Psoas muscle (tissue), 8 donors: Measurements from ENCODE around the gene RPL6. TPM values are rescaled to one million over a fixed set of nuclear protein-coding genes. Genes with fewer than 3 reads are reported as not detected.
"Not testable (repeated sequence)": the region's sequence is repeated elsewhere in the genome, so short reads cannot be mapped to it uniquely, and the experiment has no call there.

Experiments
- ATAC-seq, 4 donors: fragments of 200-7000 bp; cut with Tn5 transposase; one replicate each; pipeline ENCODE4 v1.9.1; 2020; ENCODE audit warnings: moderate library complexity in 3 of 4, mild to moderate bottlenecking in 2 of 4
- DNase-seq, 2 donors: peaks; one replicate each; pipeline ENCODE4 v3.0.0-alpha.2; 2020
- H3K27ac ChIP-seq: fragments of 200-600 bp; one replicate; pipeline ENCODE4 v1.8.0; 2022
- H3K27me3 ChIP-seq, 3 donors: fragments of 200-600 bp in 1 of 3; one replicate each; pipeline versions ENCODE4 v1.6.1 to v1.8.0; 2013 to 2022; ENCODE audit warnings: low read length in 2 of 3, mild to moderate bottlenecking in 2 of 3, moderate library complexity in 1 of 3; ENCODE audit not compliant: insufficient read depth in 3 of 3
- H3K36me3 ChIP-seq, 2 donors: fragments of 200-600 bp in 1 of 2; one replicate each; pipeline versions ENCODE4 v1.6.1 to v1.8.0; 2013 to 2022; ENCODE audit warnings: low read depth in 1 of 2, mild to moderate bottlenecking in 1 of 2, moderate library complexity in 1 of 2; ENCODE audit not compliant: insufficient read depth in 1 of 2
- H3K4me1 ChIP-seq: fragments of 200-600 bp; one replicate; pipeline ENCODE4 v1.8.0; 2022
- H3K4me3 ChIP-seq: fragments of 200-600 bp; one replicate; pipeline ENCODE4 v1.8.0; 2022; ENCODE audit warnings: mild to moderate bottlenecking
- H3K9me3 ChIP-seq: fragments of 200-600 bp; one replicate; pipeline ENCODE4 v1.8.0; 2022
- CTCF ChIP-seq: fragments of 200-600 bp; IDR thresholded peaks from one replicate; pipeline ENCODE4 v1.8.0; 2022; ENCODE audit warnings: antibody characterized with exemption
- WGBS, 3 donors: extraction: QIAGEN DNeasy Blood & Tissue Kit; methylation state at CpG; one replicate each; pipeline versions ENCODE4 v1.1.6 to v1.1.7; 2013; 5-methylcytosine and 5-hydroxymethylcytosine counted together
- intact Hi-C, 2 donors: fragments of 100-400 bp; cut with DNase I; formaldehyde crosslinking; loops; one replicate each; pipeline versions ENCODE4 v1.11.0 to v1.14.2; 2022
- long read RNA-seq, 2 donors: library from polyadenylated mRNA; unstranded; transcript quantifications; one replicate each; pipeline ENCODE4 v2.0.0, GENCODE V29; 2021
- polyA plus RNA-seq, 3 donors: library from polyadenylated mRNA; stranded (reverse); fragments of 200-250 nt; gene quantifications; one replicate each; pipeline ENCODE4 v1.2.3, GENCODE V29; 2013
- total RNA-seq, 4 donors: library from RNA; stranded (reverse); fragmentation: NEBNext Ultra II Directional in 2 of 4; extraction: Animal tissue kit (Norgen Biotek cat#: 25700) in 2 of 4; gene quantifications; one replicate each; pipeline versions ENCODE4 v1.2.1 to v1.2.4, GENCODE V29; 2021 to 2023
- donor health status: healthy with polysubstance abuse.
- donor health status: DM: no; HTN: no; CAD: no; lungs with moderate emphysema.
- donor health status: Bipolar disorder and iron deficiency.
- donor health status: healthy.
- donor health status: DM: yes; HTN: yes; CAD: no.
- donor health status: DM: no; HTN: no; CAD: no.
- donor health status: DM: no; HTN: no; CAD: no.
- donor health status: DM: yes; HTN: yes; CAD: no.

The RPL6 gene
- total RNA-seq (100 to 1,000 TPM; 743 to 889 (median 828) TPM), polyA plus RNA-seq (1,000 to 10,000 TPM; 1,575 to 1,983 (median 1,717) TPM)
- long read RNA-seq, donor 1, transcript RPL6-201 (7 exons, 947 nt), result major isoform, 186 of 264 reads
- long read RNA-seq, donor 1, partial matches to known transcripts, result 71 of 264 reads
- long read RNA-seq, donor 1, other reads (novel, unspliced or antisense), result 3 of 264 reads
- long read RNA-seq, donor 2, transcript RPL6-201 (7 exons, 947 nt), result major isoform, 43 of 66 reads
- long read RNA-seq, donor 2, transcript RPL6-202 (7 exons, 1,074 nt), result minor isoform, 7 of 66 reads
- long read RNA-seq, donor 2, partial matches to known transcripts, result 9 of 66 reads
- long read RNA-seq, donor 2, other reads (novel, unspliced or antisense), result 7 of 66 reads

- Histone ChIP-seq H3K36me3 (peaks cover 15 to 43% of the 10 kb centered on the region in 2 donors), H3K4me3 (peak within 1 kb of the TSS; percentile 79), H3K4me1 (peaks cover 13% of the 10 kb centered on the region), H3K9me3 (no peaks in the 10 kb centered on the region), H3K27me3 (no peaks in the 10 kb centered on the region), H3K27ac (peak within 1 kb of the TSS; percentile 90)
- peak; percentile 67 to 79 for DNase-seq
- WGBS, 3 donors, result 9 to 11% (median 10%) methylated on average over 46 of the region's 46 CpGs
- ATAC-seq, result peak; percentile 93 to 96 (median 94)
- intact Hi-C loops, result no loop called here
- no peak for TF ChIP-seq CTCF
Measured at GRCh38 chr12:112409064-112409905, at the start of gene RPL6. TSS of gene RPL6 (minus strand) at chr12:112409605. CDS start at chr12:112408656, 949 bp downstream.

DNA sequence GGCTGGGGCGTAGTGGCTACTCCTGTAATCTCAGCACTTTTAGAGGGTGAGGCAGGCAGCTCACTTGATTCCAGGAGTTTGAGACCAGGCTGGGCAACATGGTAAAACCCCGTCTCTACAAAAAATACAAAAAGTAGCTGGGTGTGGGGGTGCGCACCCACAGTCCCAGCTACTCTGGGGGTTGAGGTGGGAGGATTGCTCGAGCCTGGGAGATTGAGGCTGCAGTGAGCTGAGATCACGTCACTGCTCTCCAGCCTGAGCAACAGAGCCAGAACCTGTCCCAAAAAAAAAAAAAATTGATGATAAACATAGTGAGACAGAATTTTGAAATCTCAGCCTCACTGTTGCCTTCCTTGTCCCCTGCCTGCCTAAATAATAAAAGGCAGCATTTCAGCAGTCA is 49.3 kb upstream of the RPL6 start:
- intact Hi-C loops, result no loop called here
- Histone ChIP-seq H3K27me3 (no peaks in the 10 kb centered on the region), H3K36me3 (peaks cover 4 to 81% of the 10 kb centered on the region in 2 donors), H3K27ac (no peak overlapping the region), H3K4me3 (no peak overlapping the region), H3K9me3 (no peaks in the 10 kb centered on the region), H3K4me1 (no peaks in the 10 kb centered on the region)
- TF ChIP-seq CTCF, result no peak
- ATAC-seq, result no peak
- no peak for DNase-seq
- WGBS, 3 donors, result 93 to 98% (median 97%) methylated on average over 5 of the region's 5 CpGs

DNA sequence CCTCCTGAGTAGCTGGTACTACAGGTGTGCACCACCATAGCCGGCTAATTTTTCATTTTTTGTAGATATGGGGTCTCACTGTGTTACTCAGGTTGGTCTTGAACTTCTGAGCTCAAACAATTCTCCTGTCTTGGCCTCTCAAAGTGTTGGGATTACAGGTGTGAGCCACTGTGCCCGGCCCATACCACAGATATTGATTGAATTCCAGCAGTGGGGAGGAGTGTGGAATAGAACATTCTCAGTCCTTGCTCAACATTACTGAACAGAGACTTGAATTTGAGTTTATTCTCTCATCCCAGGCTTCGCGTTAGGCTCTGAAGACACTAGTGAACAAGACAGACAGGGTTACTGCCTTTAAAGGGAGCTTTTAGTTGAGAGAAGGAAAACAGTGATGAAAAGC is 48.9 kb upstream of the RPL6 start:
- Histone ChIP-seq H3K36me3 (peaks cover 4 to 85% of the 10 kb centered on the region in 2 donors), H3K4me1 (no peaks in the 10 kb centered on the region)

GRCh38 chr12:112457142-112457541 is 47.7 kb upstream of the RPL6 start:
- WGBS, 3 donors, result 94 to 100% (median 98%) methylated on average over 1 of the region's 1 CpG
- H3K9me3 ChIP-seq, H3K27ac ChIP-seq, H3K27me3 ChIP-seq, H3K4me3 ChIP-seq, ATAC-seq, intact Hi-C loops, H3K4me1 ChIP-seq, DNase-seq: not testable (repeated sequence)
- H3K36me3 ChIP-seq, result peaks cover 4 to 97% of the 10 kb centered on the region in 2 donors

More for the DNA sequence above, 48.9 kb upstream of the RPL6 start:
- no peak overlapping the region for H3K4me3 ChIP-seq
- no peaks in the 10 kb centered on the region for H3K27me3 ChIP-seq
- TF ChIP-seq CTCF, result no peak
- no peaks in the 10 kb centered on the region for H3K9me3 ChIP-seq
- H3K27ac ChIP-seq, result no peak overlapping the region
- ATAC-seq (no peak), DNase-seq (no peak)
- intact Hi-C loops, result no loop called here
- 95 to 98% (median 96%) methylated on average over 4 of the region's 4 CpGs for WGBS, 3 donors

GRCh38 chr12:112456029-112456428 is 46.6 kb upstream of the RPL6 start:
- DNase-seq (no peak), ATAC-seq (no peak)
- H3K27ac ChIP-seq, result no peak overlapping the region
- 54 to 72% (median 56%) methylated on average over 7 of the region's 7 CpGs for WGBS, 3 donors
- H3K4me1 ChIP-seq, result no peaks in the 10 kb centered on the region
- no peak for TF ChIP-seq CTCF
- no peaks in the 10 kb centered on the region for H3K9me3 ChIP-seq
- intact Hi-C loops, result no loop called here
- H3K27me3 ChIP-seq, result no peaks in the 10 kb centered on the region
- H3K36me3 ChIP-seq, result peaks cover 4 to 98% of the 10 kb centered on the region in 2 donors
- H3K4me3 ChIP-seq, result no peak overlapping the region
